8988T (cell line): ENCODE data around the gene PLA2G4A.

Source experiments
- DNase-seq: peaks from one replicate; pipeline ENCODE4 v3.0.0; 2011

PLA2G4A gene

DNA sequence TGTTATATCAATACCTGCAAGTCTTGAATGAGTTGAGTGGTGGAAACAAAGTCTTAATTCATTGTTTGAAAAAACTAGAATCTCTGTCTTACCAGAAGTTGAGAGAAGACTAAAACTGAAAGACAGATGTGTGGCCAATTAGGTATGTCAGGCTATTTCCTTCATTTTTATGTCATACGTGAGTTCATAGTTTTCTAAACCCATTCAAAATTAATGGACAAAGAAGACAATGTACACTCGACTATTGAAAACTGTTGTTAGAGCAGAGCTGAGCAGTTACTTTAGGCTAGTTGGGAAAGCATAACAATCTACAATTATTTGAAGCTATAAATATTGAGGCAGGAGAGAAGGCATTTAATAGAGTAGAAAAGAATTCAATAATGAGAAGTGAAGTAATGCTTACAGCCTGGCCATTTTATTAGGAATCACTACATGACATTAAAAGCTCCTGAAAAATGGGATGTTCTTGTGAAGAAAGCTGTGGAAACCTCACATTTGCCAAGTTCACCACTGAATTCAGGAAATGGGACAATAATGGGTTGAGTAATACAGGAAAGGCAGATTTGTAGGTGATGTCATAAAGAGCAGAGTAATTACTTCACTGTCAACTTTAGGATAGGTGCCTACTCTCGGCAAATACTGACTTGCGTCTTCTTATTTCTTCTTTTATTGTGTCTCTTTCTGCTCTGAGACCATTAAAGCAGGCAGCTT lies 204.4 kb downstream of the PLA2G4A start:
- no peak for DNase-seq

DNA sequence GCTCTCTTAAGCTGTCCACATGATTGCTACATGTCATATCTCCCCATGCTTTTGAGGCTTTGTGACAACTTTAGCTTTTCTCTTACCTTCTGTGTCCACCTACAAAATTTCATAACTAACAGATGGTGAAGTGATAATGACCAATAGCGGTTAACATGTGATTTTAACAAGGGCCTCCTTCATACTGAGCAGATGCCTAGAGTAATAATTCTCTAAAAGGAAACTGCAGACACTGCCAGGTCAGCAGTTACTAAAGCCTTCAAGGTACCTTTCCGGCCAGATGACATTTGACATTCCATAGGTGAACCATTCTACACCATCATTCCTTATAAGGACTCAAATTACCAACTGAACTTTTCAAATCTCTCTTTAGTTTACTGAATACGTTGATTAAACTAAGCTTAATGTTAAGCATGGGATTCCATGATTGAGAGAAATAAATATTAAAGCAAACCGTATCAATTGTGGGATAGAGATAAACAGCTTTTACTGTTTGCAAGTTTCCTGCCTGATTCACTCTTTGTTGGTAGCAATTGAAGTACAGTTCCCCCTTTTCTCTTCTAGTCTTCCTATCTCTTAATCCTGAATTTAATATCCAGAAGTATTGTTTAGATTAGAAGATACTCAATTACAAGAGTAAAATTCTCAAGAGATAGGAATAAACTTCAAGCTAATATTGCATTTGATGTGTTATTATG lies 205.1 kb downstream of the PLA2G4A start:
- no peak for DNase-seq

DNA sequence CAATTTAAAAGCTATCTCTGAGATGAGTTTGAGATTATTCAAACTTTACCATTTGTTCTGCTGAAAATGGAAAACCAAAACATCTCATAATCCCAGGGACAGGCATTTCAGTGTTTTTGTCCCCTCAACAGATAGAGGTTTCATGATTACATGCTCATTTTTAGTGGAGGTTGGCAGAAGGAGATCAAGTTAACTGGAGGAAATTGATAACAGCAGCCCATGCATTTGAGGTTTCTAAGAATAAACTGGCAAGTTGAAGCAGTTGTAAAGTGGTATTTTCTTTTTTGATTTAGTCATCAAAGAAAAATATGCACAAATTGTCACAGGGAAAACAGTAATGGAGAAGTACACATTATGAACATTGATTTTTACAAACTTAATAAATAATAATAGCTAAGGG lies 205.8 kb downstream of the PLA2G4A start:
- DNase-seq, result no peak

DNA sequence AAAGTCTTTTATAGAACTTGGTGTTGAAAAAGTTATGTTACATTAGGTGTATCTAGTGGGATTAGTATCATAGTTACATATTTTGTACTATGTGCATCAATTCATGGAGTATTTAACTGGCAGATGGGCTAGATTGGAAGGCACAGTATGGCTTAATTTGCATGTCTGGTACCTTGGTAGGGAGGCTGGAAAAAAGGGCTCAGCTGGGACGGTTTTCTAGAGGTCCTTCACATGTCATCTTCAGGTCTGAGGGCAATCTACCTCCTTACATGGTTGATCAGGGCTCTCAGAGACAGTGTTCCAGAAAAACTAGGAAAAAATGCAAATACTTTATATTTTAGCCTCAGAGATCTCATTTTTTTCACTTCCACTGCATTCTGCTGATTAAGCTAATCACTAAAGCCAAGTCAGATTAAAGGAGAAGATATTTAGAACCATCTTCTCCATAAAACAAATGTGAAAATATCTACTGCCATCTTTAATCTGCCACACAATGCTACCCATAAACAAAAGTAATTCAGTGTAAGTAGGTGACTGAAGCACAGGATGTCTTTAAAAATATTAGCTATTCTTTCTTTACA lies 209.3 kb downstream of the PLA2G4A start:
- DNase-seq, result no peak
